Kidney epithelial cell (primary cell): ENCODE data around the gene ALKAL2. TPM values are rescaled to one million over a fixed set of nuclear protein-coding genes. Genes with fewer than 3 reads are reported as not detected.

ENCODE experiments used
- DNase-seq: peaks from one replicate; pipeline ENCODE4 v3.0.0-alpha.2; 2010; ENCODE audit warnings: low read depth
- H3K27me3 ChIP-seq: 2 replicates; pipeline ENCODE4 v1.6.0; 2011; ENCODE audit warnings: low read length; ENCODE audit not compliant: control insufficient read depth, insufficient read depth
- H3K36me3 ChIP-seq: 2 replicates; pipeline ENCODE4 v1.5.1; 2011; ENCODE audit warnings: low read length; ENCODE audit not compliant: control insufficient read depth, insufficient read depth
- H3K4me3 ChIP-seq: 2 replicates; pipeline ENCODE4 v1.5.1; 2011; ENCODE audit warnings: low read depth, mild to moderate bottlenecking, control low read depth, low read length
- total RNA-seq: library from RNA; depleted of rRNA; stranded (reverse); fragments of >200 nt; gene quantifications from 2 replicates; pipeline ENCODE4 v1.2.3, GENCODE V29; 2015
- TF ChIP-seq, protein P1 (sequence below): IDR thresholded peaks from 2 replicates; pipeline ENCODE4 v1.5.1; 2011; ENCODE audit warnings: mild to moderate bottlenecking, moderate library complexity, low read length, control low read depth, inconsistent platforms; ENCODE audit not compliant: insufficient read depth, poor library complexity, severe bottlenecking

The ALKAL2 gene
- total RNA-seq, 1 donor from 2014 or later, result 2.5 TPM

DNA sequence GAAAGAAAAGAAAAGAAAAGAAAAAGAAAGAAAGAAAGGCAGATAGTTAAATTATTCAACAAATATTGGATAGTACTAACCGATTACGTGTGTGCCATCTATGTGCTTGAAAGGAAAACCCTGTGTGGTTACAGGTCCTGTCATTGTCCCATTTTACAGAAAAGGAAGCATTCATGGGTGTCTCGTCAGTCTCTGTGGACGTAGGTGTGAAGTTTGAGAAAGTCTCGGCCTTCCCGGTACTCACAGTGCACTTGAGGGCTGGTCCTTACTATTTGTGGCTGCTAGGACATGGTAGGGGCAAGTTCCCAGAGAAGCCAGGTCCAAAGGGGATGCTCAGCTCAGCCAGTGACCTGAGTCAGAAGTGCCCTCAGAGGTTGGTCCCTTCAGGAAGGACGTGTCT, 43.3 kb downstream of the ALKAL2 start:
- TF ChIP-seq, protein P1, sequence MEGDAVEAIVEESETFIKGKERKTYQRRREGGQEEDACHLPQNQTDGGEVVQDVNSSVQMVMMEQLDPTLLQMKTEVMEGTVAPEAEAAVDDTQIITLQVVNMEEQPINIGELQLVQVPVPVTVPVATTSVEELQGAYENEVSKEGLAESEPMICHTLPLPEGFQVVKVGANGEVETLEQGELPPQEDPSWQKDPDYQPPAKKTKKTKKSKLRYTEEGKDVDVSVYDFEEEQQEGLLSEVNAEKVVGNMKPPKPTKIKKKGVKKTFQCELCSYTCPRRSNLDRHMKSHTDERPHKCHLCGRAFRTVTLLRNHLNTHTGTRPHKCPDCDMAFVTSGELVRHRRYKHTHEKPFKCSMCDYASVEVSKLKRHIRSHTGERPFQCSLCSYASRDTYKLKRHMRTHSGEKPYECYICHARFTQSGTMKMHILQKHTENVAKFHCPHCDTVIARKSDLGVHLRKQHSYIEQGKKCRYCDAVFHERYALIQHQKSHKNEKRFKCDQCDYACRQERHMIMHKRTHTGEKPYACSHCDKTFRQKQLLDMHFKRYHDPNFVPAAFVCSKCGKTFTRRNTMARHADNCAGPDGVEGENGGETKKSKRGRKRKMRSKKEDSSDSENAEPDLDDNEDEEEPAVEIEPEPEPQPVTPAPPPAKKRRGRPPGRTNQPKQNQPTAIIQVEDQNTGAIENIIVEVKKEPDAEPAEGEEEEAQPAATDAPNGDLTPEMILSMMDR, result no peak
- Histone ChIP-seq H3K27me3 (no peaks in the 10 kb centered on the region), H3K36me3 (no peaks in the 10 kb centered on the region), H3K4me3 (no peak overlapping the region)
- DNase-seq, result no peak

DNA sequence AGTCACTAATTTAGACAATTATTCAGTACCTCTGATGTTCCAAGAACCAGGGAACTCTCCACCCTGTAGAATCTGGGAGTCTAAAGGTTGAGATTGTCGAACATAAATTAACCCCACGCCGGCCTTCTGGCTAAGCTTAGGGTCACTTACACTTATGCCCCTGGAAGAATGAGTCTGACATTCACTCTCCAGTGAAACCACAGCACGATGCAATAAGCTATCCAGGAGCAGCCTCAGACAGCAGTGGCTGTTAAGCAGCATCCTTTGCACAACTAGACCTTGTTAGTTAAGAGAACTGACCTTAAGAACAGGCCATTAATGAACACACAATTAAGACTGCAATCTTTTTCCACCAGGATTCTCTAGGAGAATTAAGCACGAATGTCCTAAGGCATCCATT, 49.0 kb downstream of the ALKAL2 start:
- no peaks in the 10 kb centered on the region for H3K36me3 ChIP-seq
- TF ChIP-seq, protein P1, result no peak
- no peaks in the 10 kb centered on the region for H3K27me3 ChIP-seq
- no peak for DNase-seq
- no peak overlapping the region for H3K4me3 ChIP-seq

DNA sequence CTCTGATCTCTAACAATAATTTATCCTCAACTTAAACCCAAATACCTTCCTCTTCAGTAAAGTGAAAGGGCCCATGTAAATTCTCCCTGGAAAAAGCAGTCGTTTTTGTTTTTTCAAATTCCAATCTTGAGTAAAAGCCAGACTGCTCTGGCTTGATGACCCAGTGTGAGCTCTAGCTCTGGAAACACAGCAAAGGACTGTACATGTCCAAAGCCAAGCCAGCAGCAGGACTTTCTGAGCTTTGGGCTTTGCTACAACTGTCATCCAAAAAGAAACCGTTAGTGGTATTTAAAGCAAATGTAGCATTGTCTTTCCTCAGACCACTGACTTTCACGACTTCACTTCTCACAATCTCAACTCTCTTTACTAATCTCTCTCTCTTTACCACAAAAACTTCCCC, 49.5 kb downstream of the ALKAL2 start:
- H3K4me3 ChIP-seq, result no peak overlapping the region
- H3K27me3 ChIP-seq, result no peaks in the 10 kb centered on the region
- H3K36me3 ChIP-seq, result no peaks in the 10 kb centered on the region
- DNase-seq, result no peak
- TF ChIP-seq, protein P1, result no peak

DNA sequence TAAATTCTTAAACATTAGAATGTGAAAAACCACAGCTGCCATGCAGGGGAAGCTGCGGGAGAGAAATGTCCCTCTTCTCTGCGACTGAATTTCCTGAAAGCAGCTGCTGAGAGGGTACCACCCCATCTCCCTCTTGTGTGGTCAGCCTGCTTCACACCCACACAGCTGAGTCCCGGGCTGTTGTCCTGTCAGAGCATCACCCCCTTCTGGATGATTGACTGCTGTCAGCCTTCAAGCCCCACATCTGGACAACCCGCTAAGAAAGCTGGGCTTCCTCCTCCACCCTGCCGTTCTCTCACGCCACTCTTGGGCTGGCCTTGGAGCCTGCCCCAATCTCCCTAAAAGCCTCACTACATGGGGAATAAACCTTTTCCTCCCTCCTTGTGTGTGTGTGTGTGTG, 50.0 kb downstream of the ALKAL2 start:
- Histone ChIP-seq H3K36me3 (no peaks in the 10 kb centered on the region), H3K27me3 (no peaks in the 10 kb centered on the region), H3K4me3 (no peak overlapping the region)
- TF ChIP-seq, protein P1, result no peak
- no peak for DNase-seq

DNA sequence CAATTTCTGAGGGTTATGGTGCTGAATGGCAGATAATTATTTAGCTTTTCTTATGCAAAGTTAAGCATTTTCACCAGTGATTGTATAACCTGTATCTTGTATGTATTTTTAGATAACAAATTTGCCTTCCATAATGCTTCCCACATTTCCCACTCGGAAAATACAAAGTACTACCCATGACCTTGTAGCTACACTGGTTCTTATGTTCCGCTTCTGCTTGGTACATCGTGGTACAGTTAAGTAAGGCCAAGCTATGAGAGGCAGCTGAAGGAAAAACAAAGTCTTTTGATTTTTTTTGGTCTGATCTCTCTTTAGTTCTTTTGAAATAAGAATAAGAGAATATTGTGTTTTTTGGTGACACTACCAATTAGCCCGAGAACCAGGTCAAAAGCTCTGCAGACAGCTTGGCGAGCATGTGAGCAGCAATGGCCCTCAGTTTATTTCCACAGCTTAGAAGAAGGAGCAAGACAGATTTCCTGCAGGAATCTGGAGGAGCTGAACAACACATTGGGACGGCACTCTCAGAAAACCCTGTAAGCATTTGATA, 50.8 kb downstream of the ALKAL2 start:
- no peaks in the 10 kb centered on the region for H3K27me3 ChIP-seq
- TF ChIP-seq, protein P1, result no peak
- no peak for DNase-seq
- no peaks in the 10 kb centered on the region for H3K36me3 ChIP-seq
- no peak overlapping the region for H3K4me3 ChIP-seq

DNA sequence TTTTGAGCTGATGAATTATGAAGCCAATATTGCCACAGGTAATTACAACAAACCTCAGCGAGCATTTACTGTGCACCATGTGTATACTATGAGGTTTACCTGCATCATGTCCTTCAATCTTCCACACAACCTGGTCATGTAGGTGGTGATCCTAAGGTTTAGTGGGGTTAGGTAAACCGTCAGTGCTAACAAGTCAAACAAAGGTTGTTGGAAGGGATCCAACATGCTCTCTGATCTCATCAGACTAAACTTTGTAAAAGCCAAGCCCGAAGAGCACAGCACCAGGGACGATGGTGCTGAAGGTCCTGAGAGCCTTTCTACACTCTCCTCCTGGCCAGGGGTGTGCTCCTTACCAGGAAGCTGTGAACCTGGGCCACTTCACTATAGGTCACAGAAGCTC, 53.5 kb downstream of the ALKAL2 start:
- H3K36me3 ChIP-seq, result no peaks in the 10 kb centered on the region
- no peaks in the 10 kb centered on the region for H3K27me3 ChIP-seq
- no peak for DNase-seq
- H3K4me3 ChIP-seq, result no peak overlapping the region
- TF ChIP-seq, protein P1, result no peak
